ENCODE data around the gene SNX9.
"Not testable (repeated sequence)": the region's sequence is repeated elsewhere in the genome, so short reads cannot be mapped to it uniquely, and the experiment has no call there.

The SNX9 gene

GRCh38 chr6:157929076-157929475 lies 106.0 kb downstream of the SNX9 start:
- DNase-seq = no peak

- no peak for DNase-seq
These were observed 106.8 kb downstream of the SNX9 start for GRCh38 chr6:157929765-157930319.

- no peak for DNase-seq
These were observed 112.7 kb downstream of the SNX9 start for GRCh38 chr6:157935786-157936185.

GRCh38 chr6:157937318-157937717 lies 114.3 kb downstream of the SNX9 start:
- DNase-seq = no peak

- DNase-seq = no peak
These were observed 114.9 kb downstream of the SNX9 start for GRCh38 chr6:157937916-157938315.

- not testable (repeated sequence) for DNase-seq
These were observed 117.5 kb downstream of the SNX9 start for GRCh38 chr6:157940375-157941036.

GRCh38 chr6:157941101-157941863 lies 118.2 kb downstream of the SNX9 start:
- no peak for DNase-seq

- no peak for DNase-seq
These were observed 119.3 kb downstream of the SNX9 start for GRCh38 chr6:157942351-157942750.

GRCh38 chr6:157943249-157943963 lies 120.4 kb downstream of the SNX9 start:
- no peak for DNase-seq

- no peak for DNase-seq
These were observed 120.9 kb downstream of the SNX9 start for GRCh38 chr6:157943964-157944283.

GRCh38 chr6:157944983-157945931 lies 122.2 kb downstream of the SNX9 start:
- no peak for DNase-seq

- DNase-seq = no peak
These were observed 123.1 kb downstream of the SNX9 start for GRCh38 chr6:157946053-157946617.

GRCh38 chr6:157946865-157947532 lies 124.0 kb downstream of the SNX9 start:
- DNase-seq = no peak

GRCh38 chr6:157950899-157951298 lies 127.9 kb downstream of the SNX9 start:
- DNase-seq = not testable (repeated sequence)

GRCh38 chr6:157951828-157952227 lies 128.8 kb downstream of the SNX9 start:
- DNase-seq = no peak

- no peak for DNase-seq
These were observed 129.9 kb downstream of the SNX9 start for GRCh38 chr6:157952861-157953351.

- DNase-seq = no peak
These were observed 130.6 kb downstream of the SNX9 start for GRCh38 chr6:157953580-157954091.

- DNase-seq = no peak
These were observed 131.4 kb downstream of the SNX9 start for GRCh38 chr6:157954150-157955117.

- no peak for DNase-seq
These were observed 132.6 kb downstream of the SNX9 start for GRCh38 chr6:157955675-157956074.
